Measurements from ENCODE around the gene INSYN2B. TPM values are rescaled to one million over a fixed set of nuclear protein-coding genes. Genes with fewer than 3 reads are reported as not detected.

INSYN2B gene
- total and polyA plus RNA-seq, 2 of the 8 experiments (the other 6 are each of a cell fraction or from before 2014, with no cell fraction given): not detected

DNA sequence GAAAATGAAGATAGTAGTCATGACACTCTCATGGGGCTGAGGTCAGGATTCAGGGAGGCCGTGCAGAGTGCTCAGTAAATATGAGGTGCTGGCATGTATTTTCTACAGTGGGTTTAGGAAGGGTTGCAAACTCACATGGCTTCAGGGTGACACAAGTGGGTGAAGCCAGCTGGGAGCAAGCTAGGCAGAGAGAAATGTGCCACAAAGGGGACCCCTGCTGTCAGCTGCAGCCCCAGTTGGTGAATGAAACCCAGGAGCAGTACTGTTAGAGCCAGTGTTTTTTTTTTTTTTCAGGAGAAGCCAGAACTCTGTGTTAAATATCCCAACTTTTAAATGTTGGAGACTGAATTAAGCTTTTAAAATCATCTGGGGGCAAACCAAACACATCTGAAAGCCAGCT is 75.3 kb downstream of the INSYN2B start:
- Histone ChIP-seq H3K4me2 (ENCODE audit: insufficient read depth in 1 of 2, low read depth in 2 of 2, low read length in 2 of 2) (no peak overlapping the region), H2BK15ac (ENCODE audit: low read length) (no peak overlapping the region), H3K79me1 (ENCODE audit: low read depth, low read length) (no peaks in the 10 kb centered on the region), H4K8ac (ENCODE audit: extremely low read depth, insufficient read depth, low read length) (peak overlapping the region; percentile 35; the same call in 1 of the 2 replicates), H2AK5ac (ENCODE audit: low read depth, low read length) (no peak overlapping the region), H2BK12ac (ENCODE audit: low read depth, low read length) (no peak overlapping the region), H2BK120ac (replicated peaks; ENCODE audit: low read depth, low read length) (no peak overlapping the region), H3K18ac (ENCODE audit: extremely low read depth, low read length) (no peak overlapping the region), H3K4ac (replicated peaks; ENCODE audit: insufficient read length, low read depth, low read length) (no peak overlapping the region), H3K14ac (ENCODE audit: insufficient read length) (no peak overlapping the region), H3K9ac (replicated peaks in 1 of 4; ENCODE audit: extremely low read depth in 1 of 4, low read depth in 3 of 4, low read length in 3 of 4) (no peak overlapping the region), H2BK20ac (ENCODE audit: low read length) (no peak overlapping the region), H4K91ac (replicated peaks; ENCODE audit: insufficient read length, low read length) (no peak overlapping the region), H3K23ac (ENCODE audit: insufficient read length) (no peak overlapping the region), H2BK5ac (ENCODE audit: low read depth, low read length) (no peak overlapping the region), H4K20me1 (replicated peaks in 1 of 2; ENCODE audit: control insufficient read depth in 1 of 2, insufficient read depth in 2 of 2, low read length in 2 of 2) (no peaks in the 10 kb centered on the region), H3K27ac (ENCODE audit: low read depth, low read length) (no peak overlapping the region), H4K5ac (ENCODE audit: insufficient read length, low read depth, low read length) (no peak overlapping the region), H2AFZ (ENCODE audit: low read length) (no peak overlapping the region), H3K27me3 (replicated peaks in 1 of 4; ENCODE audit: control insufficient read depth in 3 of 4, extremely low read depth in 1 of 4, insufficient read depth in 3 of 4, low read length in 3 of 4) (no peaks in the 10 kb centered on the region), H3K36me3 (ENCODE audit: control insufficient read depth in 2 of 4, insufficient read depth in 4 of 4, low read length in 3 of 4) (no peaks in the 10 kb centered on the region), H3K4me1 (replicated peaks in 1 of 4; ENCODE audit: control insufficient read depth in 3 of 4, insufficient read depth in 4 of 4, low read length in 3 of 4) (peaks cover 0 to 6% (median 0%) of the 10 kb centered on the region in 4 experiments; a peak in 1 of 7 replicates), H3K56ac (replicated peaks; ENCODE audit: insufficient read length, low read depth, low read length) (no peak overlapping the region), H3K23me2 (ENCODE audit: low read depth, low read length) (no peaks in the 10 kb centered on the region), H3K9me3 (ENCODE audit: insufficient read depth in 2 of 2, low read depth in 1 of 2, low read length in 1 of 2) (no peaks in the 10 kb centered on the region), H3K4me3 (ENCODE audit: extremely low read depth in 1 of 4, insufficient read depth in 2 of 4, low read depth in 3 of 4, low read length in 4 of 4) (no peak overlapping the region), H3K79me2 (ENCODE audit: control insufficient read depth in 1 of 2, insufficient read depth in 2 of 2, low read length in 2 of 2) (no peaks in the 10 kb centered on the region)
- TF ChIP-seq CHD1 (IDR thresholded peaks at IDR 0.05; ENCODE audit: low read depth, low read length): no peak
- TF ChIP-seq FOSL1 (IDR thresholded peaks at IDR 0.05; ENCODE audit: insufficient read depth, low read depth, low read length): no peak
- no peak for TF ChIP-seq RAD21 (IDR thresholded peaks at IDR 0.05 in 1 of 2, conservative IDR thresholded peaks at IDR 0.05 in 1 of 2; ENCODE audit: low read depth in 2 of 2, low read length in 2 of 2)
- no peak for TF ChIP-seq RBBP5 (IDR thresholded peaks at IDR 0.05; ENCODE audit: borderline replicate concordance, low read depth, low read length)
- no peak for TF ChIP-seq EP300 (IDR thresholded peaks at IDR 0.05; ENCODE audit: borderline replicate concordance in 1 of 2, low read depth in 2 of 2, low read length in 2 of 2)
- TF ChIP-seq CEBPB (IDR thresholded peaks at IDR 0.05; ENCODE audit: low read depth, low read length): no peak
- TF ChIP-seq TAF7 (optimal IDR thresholded peaks at IDR 0.05; ENCODE audit: borderline replicate concordance, low read depth, low read length): no peak
- no peak for TF ChIP-seq BACH1 (IDR thresholded peaks at IDR 0.05; ENCODE audit: low read length)
- no peak for TF ChIP-seq BRCA1 (IDR thresholded peaks at IDR 0.05; ENCODE audit: low read depth, low read length)
- no peak for TF ChIP-seq GTF2F1 (IDR thresholded peaks at IDR 0.05; ENCODE audit: borderline replicate concordance, low read depth, low read length)
- TF ChIP-seq SP2 (IDR thresholded peaks at IDR 0.05; ENCODE audit: low read length): no peak
- no peak for TF ChIP-seq EZH2 (IDR thresholded peaks at IDR 0.05; ENCODE audit: low read depth, low read length, severe bottlenecking)
- no peak for FAIRE-seq
- ChIA-PET POLR2A (ENCODE audit: partially characterized antibody) (no interaction called here), CTCF (ENCODE audit: partially characterized antibody) (interaction anchor here (0.8 to 2.5 kb wide), 6 partner anchors 9 to 204 kb away, joined by 3 to 14 read pairs (median 4); partner anchors contain the start of gene INSYN2B)
- WGBS, 2 experiments (ENCODE audit: extremely low coverage in 1 of 2, insufficient coverage in 1 of 2, insufficient read length in 1 of 2, insufficient replicate concordance in 2 of 2, low coverage in 1 of 2, low lambda C conversion rate in 2 of 2, missing lambda C conversion rate in 1 of 2): 94% methylated on average over 1 of the region's 1 CpG; no CpG with 5 or more reads in 1 of the 2 experiments
- DNase-seq (ENCODE audit: low read depth in 1 of 2, low spot score in 2 of 2): no peak
